ENCODE data around the gene ZNF101. TPM values are rescaled to one million over a fixed set of nuclear protein-coding genes. Genes with fewer than 3 reads are reported as not detected.

The ZNF101 gene
- total RNA-seq, 1 experiment from 2014 or later: 10.3 TPM

DNA sequence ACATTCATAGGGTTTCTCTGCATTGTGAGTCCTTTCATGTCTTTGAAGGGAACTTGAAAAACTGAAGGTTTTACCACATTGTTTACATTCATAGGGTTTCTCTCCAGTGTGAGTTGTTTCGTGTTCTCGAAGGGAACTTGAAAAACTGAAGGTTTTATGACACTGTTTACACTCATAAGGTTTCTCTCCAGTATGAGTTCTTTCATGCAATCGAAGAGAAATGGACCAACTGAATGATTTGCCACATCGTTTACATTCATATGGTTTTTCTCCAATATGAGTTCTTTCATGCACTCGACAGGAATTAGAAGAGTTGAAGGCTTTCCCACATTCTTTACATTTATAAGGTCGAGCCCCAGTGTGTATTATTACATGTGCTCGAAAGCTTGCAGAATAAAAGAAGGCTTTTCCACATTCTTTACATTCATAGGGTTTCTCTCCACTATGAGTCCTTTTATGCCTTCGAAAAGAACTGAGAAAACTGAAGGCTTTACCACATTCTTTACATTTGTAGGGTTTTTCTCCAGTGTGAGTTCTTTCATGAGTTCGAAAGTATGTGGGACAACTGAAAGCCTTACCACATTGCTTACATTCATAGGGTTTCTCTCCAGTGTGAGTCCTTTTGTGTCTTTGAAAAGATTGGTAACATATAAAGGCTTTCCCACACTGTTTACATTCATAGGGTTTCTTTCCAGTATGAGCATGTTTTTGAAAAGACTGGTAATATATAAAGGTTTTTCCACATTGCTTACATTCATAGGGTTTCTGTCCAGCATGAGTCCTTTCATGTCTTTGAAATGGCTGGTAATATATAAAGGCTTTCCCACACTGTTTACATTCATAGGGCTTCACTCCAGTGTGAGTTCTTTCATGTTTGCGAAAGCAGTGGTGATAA lies 43.5 kb downstream of the ZNF101 start:
- DNase-seq (ENCODE audit: low spot score): no peak

DNA sequence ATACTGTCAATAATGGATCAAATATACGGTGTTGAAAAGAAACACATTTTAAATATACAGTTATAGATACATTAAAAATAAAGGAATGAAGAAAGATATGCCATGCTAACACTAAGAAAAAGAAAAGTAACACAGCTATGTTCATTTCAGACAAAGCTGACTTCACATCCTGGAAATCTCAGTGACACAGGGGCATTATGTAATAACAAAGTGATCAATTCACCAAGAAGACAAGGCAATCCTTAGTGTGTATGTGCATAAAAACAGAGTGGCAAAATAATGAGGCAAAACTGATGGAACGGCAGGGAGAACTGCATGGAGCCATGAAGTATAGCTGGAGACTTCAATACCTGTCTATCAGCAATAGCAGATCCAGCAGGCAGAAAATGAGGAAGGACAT lies 51.2 kb downstream of the ZNF101 start:
- DNase-seq (ENCODE audit: low spot score): no peak

DNA sequence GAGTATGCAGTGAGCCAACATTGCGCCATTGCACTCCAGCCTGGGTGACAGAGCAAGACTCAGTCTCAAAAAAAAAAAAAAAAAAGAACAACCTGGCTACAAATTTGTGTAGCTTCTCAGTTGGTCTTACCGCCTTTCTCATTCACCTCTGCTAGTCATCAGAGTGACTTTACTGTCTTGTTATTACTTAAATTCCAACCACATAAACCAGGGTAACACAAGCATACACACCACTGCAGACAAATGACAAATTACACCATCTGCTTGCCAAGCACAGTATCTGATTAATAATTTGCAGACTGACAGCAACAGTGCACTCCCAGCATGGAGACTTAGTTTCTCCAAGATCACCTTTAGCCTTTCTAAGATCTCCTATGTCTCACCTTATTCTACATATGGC lies 53.3 kb downstream of the ZNF101 start:
- no peak for DNase-seq (ENCODE audit: low spot score)

DNA sequence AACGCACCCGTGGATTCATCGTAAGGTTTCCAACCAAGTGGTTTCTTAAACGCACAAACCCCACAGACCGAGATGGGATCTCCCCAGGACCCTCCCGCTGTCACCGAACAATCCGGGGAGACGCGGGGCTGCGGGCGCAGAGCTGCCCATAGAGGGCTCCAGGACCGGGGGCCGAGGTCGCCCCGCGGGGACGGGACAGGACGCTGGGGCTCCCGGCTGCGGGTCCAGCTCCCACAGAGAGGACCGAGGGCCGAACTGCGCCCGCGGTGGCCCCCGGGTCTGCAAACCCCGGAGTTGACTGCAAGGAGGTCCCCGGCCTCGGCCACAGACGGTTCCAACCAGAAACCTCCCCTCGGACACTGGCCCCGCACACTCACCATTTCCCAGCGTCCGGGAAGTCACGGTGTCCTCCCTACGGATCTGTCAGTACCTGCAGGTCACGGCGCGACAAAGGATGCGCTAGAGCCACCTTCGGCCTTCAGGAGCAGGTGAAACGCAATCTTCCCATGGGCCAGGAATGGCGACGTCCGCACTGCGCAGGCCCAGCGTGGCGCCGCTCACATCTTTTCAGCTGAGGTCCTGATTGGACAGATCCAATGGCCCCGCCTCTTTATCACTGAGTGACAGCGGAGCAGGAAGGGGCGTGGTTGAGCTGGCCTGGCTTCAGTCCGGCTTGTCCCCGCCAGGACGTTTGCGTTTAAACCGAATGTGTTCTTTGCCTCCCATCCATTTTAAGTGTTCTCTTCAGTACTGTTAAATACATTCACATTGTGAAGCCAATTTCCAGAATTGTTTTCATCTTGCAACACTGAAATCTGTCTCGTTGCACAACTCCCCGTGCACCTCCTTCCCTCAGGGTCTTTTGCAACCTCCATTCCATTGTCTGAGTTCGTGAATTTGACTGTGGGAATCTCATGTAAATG lies 64.2 kb downstream of the ZNF101 start, which contains the start of gene ZNF14:
Gene ZNF14 (minus strand): TSS at position 534 of the 923 bp plus-strand sequence. CDS start 154 bp downstream, at position 380.
- DNase-seq (ENCODE audit: low spot score): peak; percentile 90

Other genes with a start within 250 kb of the ZNF101 start
- gene TSSK6, start 153.3 kb upstream of the ZNF101 start, total RNA-seq (2014; rRNA removed; shearing (Covaris generic)): 0.54 and 1.3 TPM in 2 replicates
- 76.8 and 89.2 TPM in 2 replicates for gene NDUFA13, start 152.6 kb upstream of the ZNF101 start, total RNA-seq (2014; rRNA removed; shearing (Covaris generic))
- 0.10 TPM in 1 of 2 replicates, not detected in the other for gene YJEFN3, start 139.9 kb upstream of the ZNF101 start, total RNA-seq (2014; rRNA removed; shearing (Covaris generic))
- 0.08 and 0.23 TPM in 2 replicates for gene CILP2, start 130.6 kb upstream of the ZNF101 start, total RNA-seq (2014; rRNA removed; shearing (Covaris generic))
- gene PBX4, start 50.2 kb upstream of the ZNF101 start, total RNA-seq (2014; rRNA removed; shearing (Covaris generic)): 0.10 TPM in 1 of 2 replicates, not detected in the other
- gene LPAR2, start 40.6 kb upstream of the ZNF101 start, total RNA-seq (2014; rRNA removed; shearing (Covaris generic)): 0.16 and 0.72 TPM in 2 replicates
- 4.0 and 4.4 TPM in 2 replicates for gene GMIP, start 25.2 kb upstream of the ZNF101 start, total RNA-seq (2014; rRNA removed; shearing (Covaris generic))
- 39.6 and 49.4 TPM in 2 replicates for gene ATP13A1, start 5.2 kb upstream of the ZNF101 start, total RNA-seq (2014; rRNA removed; shearing (Covaris generic))
- gene ZNF14, start 64.3 kb downstream of the ZNF101 start, total RNA-seq (2014; rRNA removed; shearing (Covaris generic)): 3.0 and 3.2 TPM in 2 replicates
- 15.1 and 18.1 TPM in 2 replicates for gene ZNF506, start 152.9 kb downstream of the ZNF101 start, total RNA-seq (2014; rRNA removed; shearing (Covaris generic))
- 2.6 and 5.7 TPM in 2 replicates for gene ZNF253, start 197.0 kb downstream of the ZNF101 start, total RNA-seq (2014; rRNA removed; shearing (Covaris generic))
- gene ZNF93, start 232.1 kb downstream of the ZNF101 start, total RNA-seq (2014; rRNA removed; shearing (Covaris generic)): 5.4 and 8.3 TPM in 2 replicates